A673 (cell line): ENCODE data around the gene CPLX3. TPM values are rescaled to one million over a fixed set of nuclear protein-coding genes. Genes with fewer than 3 reads are reported as not detected.

Source experiments
- BruUV-seq: library from RNA; stranded (reverse); fragments of 400-500 nt; replicated peaks from 2 replicates; lab custom pipeline; 2021; lab: Mats Ljungman, UMichigan
- CTCF ChIA-PET: fragments of 300-600 bp; sonication (Branson Sonifier 250); formaldehyde crosslinking; loops from one replicate; lab custom pipeline; 2022; ENCODE audit warnings: antibody characterized with exemption; lab: Charles Lee
- POLR2A ChIA-PET: fragments of 300-600 bp; sonication (Branson Sonifier 250); formaldehyde crosslinking; loops from one replicate; lab custom pipeline; 2022; ENCODE audit warnings: antibody characterized with exemption; ENCODE audit not compliant: low non-redundant PET; lab: Charles Lee
- DNase-seq: peaks from one replicate; pipeline ENCODE4 v3.0.0-alpha.2; 2015; ENCODE audit warnings: low spot score
- H3K27ac ChIP-seq: fragments of 200-600 bp; sonication (generic); 2 replicates; pipeline ENCODE4 v1.5.1; 2016; ENCODE audit warnings: mixed run types, low read depth, mild to moderate bottlenecking, mixed read lengths, antibody characterized with exemption, low read length; ENCODE audit not compliant: poor library complexity, severe bottlenecking
- H3K27me3 ChIP-seq: fragments of 200-600 bp; sonication (generic); replicated peaks from 2 replicates; pipeline ENCODE4 v1.6.1; 2017; ENCODE audit warnings: mixed run types, low read depth, mild to moderate bottlenecking, mixed read lengths, antibody characterized with exemption, low read length; ENCODE audit not compliant: insufficient read depth, poor library complexity
- H3K36me3 ChIP-seq: fragments of 200-600 bp; sonication (generic); 2 replicates; pipeline ENCODE4 v1.6.1; 2016; ENCODE audit warnings: mixed run types, mild to moderate bottlenecking, mixed read lengths, antibody characterized with exemption, low read length; ENCODE audit not compliant: insufficient read depth, poor library complexity, severe bottlenecking
- H3K4me1 ChIP-seq: fragments of 200-600 bp; sonication (generic); 2 replicates; pipeline ENCODE4 v1.6.1; 2017; ENCODE audit warnings: mixed run types, mild to moderate bottlenecking, mixed read lengths, antibody characterized with exemption, low read length; ENCODE audit not compliant: insufficient read depth, poor library complexity, severe bottlenecking
- H3K4me3 ChIP-seq: fragments of 200-600 bp; sonication (generic); 2 replicates; pipeline ENCODE4 v1.5.1; 2016; ENCODE audit warnings: low read depth, mixed run types, mild to moderate bottlenecking, mixed read lengths, low read length; ENCODE audit not compliant: poor library complexity, severe bottlenecking
- H3K9me3 ChIP-seq: fragments of 200-600 bp; sonication (generic); 2 replicates; pipeline ENCODE4 v1.6.1; 2016; ENCODE audit warnings: mixed run types, low read depth, mild to moderate bottlenecking, mixed read lengths, antibody characterized with exemption, low read length; ENCODE audit not compliant: poor library complexity, severe bottlenecking
- EZH2 ChIP-seq: fragments of 200-600 bp; sonication (generic); IDR thresholded peaks from 2 replicates; pipeline ENCODE4 v1.6.1; 2017; ENCODE audit warnings: borderline replicate concordance, low read depth, mild to moderate bottlenecking, mixed read lengths, antibody characterized with exemption, low read length; ENCODE audit not compliant: poor library complexity, severe bottlenecking
- intact Hi-C: fragments of 100-400 bp; cut with micrococcal nuclease; formaldehyde crosslinking; loops from one replicate; pipeline ENCODE4 v1.10.0; 2022; ENCODE audit not compliant: unreplicated experiment
- total RNA-seq: library from RNA; stranded (reverse); gene quantifications from 2 replicates; pipeline ENCODE4 v1.2.3, GENCODE V29; 2021
- TF ChIP-seq, protein P1 (sequence below): fragments of 300-800, 200-600 bp; sonication (generic); conservative IDR thresholded peaks from 2 replicates; pipeline ENCODE4 v1.5.1; 2017; ENCODE audit warnings: low read depth, mild to moderate bottlenecking, antibody characterized with exemption, low read length, moderate library complexity, mixed read lengths

Gene CPLX3
- total RNA-seq, 1 experiment from 2014 or later = 0.17 TPM

DNA sequence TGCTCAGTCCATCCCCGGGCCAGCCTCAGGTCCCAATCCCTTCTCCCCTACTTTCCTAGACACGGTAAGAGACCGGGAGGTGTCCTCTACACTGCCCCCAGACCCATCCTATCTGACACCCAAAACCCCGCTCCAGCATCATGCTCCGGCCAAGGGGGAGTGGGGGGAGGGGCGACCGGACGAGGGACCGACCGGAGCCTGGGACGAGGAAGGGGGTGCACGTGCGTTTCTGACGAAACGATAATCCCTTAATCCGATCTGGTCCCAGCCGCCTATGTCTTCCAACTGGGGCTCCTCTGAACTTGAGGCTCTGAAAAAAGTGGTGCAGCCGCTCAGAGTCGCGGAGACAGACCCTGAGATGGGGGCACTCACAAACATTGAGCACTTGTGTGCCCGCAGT is 494 bp downstream of the CPLX3 start:
- ChIA-PET CTCF (no interaction called here), POLR2A (no interaction called here)
- no TSS peak for BruUV-seq
- no peaks in the 10 kb centered on the region for H3K9me3 ChIP-seq
- intact Hi-C loops = no loop called here
- no peak for TF ChIP-seq EZH2
- TF ChIP-seq, protein P1, sequence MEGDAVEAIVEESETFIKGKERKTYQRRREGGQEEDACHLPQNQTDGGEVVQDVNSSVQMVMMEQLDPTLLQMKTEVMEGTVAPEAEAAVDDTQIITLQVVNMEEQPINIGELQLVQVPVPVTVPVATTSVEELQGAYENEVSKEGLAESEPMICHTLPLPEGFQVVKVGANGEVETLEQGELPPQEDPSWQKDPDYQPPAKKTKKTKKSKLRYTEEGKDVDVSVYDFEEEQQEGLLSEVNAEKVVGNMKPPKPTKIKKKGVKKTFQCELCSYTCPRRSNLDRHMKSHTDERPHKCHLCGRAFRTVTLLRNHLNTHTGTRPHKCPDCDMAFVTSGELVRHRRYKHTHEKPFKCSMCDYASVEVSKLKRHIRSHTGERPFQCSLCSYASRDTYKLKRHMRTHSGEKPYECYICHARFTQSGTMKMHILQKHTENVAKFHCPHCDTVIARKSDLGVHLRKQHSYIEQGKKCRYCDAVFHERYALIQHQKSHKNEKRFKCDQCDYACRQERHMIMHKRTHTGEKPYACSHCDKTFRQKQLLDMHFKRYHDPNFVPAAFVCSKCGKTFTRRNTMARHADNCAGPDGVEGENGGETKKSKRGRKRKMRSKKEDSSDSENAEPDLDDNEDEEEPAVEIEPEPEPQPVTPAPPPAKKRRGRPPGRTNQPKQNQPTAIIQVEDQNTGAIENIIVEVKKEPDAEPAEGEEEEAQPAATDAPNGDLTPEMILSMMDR = no peak
- no peak for DNase-seq
- peaks cover 9% of the 10 kb centered on the region for H3K4me1 ChIP-seq
- no peak overlapping the region for H3K27ac ChIP-seq
- peaks cover 15% of the 10 kb centered on the region for H3K27me3 ChIP-seq
- H3K36me3 ChIP-seq = no peaks in the 10 kb centered on the region
- no peak overlapping the region for H3K4me3 ChIP-seq

DNA sequence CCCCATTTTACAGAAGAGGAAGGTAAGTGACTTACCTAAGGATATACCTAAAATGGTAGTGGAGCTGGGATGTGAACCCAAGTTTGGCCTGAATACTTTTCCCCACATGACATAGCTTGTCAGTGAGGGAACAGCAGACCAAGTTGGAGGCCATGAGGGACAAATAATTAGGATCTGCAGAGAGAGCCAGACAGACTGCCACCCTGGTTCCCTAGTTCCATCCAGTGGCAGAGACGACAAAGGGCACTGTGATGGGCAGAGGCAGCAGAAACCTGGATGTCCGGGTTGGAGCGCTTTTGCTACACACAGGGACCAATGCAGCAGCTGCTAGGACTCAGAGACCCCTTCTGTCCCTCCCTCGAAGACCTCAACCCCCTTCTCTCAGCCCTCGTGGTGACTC is 1.2 kb downstream of the CPLX3 start:
- H3K36me3 ChIP-seq = no peaks in the 10 kb centered on the region
- intact Hi-C loops = no loop called here
- no peaks in the 10 kb centered on the region for H3K9me3 ChIP-seq
- H3K4me1 ChIP-seq = peaks cover 9% of the 10 kb centered on the region
- peaks cover 15% of the 10 kb centered on the region for H3K27me3 ChIP-seq
- no peak overlapping the region for H3K4me3 ChIP-seq
- POLR2A ChIA-PET = no interaction called here
- TF ChIP-seq EZH2 = no peak
- TF ChIP-seq, protein P1 = no peak
- CTCF ChIA-PET = no interaction called here
- no TSS peak for BruUV-seq
- no peak overlapping the region for H3K27ac ChIP-seq
- no peak for DNase-seq

DNA sequence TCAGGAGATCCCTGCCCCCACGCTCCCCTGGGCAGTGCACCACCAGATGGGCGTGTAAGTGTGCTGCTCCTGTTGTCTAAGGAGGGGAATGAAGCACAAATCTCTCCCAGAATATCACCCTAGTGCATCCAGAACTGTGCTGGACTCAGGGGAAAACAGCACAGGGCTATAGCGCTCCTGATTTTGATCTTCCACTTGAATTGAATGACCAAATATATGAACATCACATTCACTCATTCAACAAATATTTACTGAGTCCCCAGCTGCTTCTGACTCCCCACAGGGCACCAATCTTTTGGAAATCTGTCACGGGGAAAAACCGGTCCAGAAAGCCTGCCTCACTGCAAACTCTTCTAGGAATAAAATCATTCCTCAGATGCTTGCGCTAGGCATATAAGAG is 2.4 kb downstream of the CPLX3 start:
- H3K4me1 ChIP-seq = peaks cover 9% of the 10 kb centered on the region
- POLR2A ChIA-PET = no interaction called here
- DNase-seq = no peak
- no peaks in the 10 kb centered on the region for H3K9me3 ChIP-seq
- no peak overlapping the region for H3K4me3 ChIP-seq
- intact Hi-C loops = no loop called here
- no peak for TF ChIP-seq EZH2
- TF ChIP-seq, protein P1 = no peak
- H3K27ac ChIP-seq = no peak overlapping the region
- CTCF ChIA-PET = no interaction called here
- no TSS peak for BruUV-seq
- H3K27me3 ChIP-seq = peaks cover 15% of the 10 kb centered on the region
- no peaks in the 10 kb centered on the region for H3K36me3 ChIP-seq
